Hematopoietic multipotent progenitor cell (in vitro differentiated cells): Measurements from ENCODE around the gene PSMD12. TPM values are rescaled to one million over a fixed set of nuclear protein-coding genes. Genes with fewer than 3 reads are reported as not detected.
A peak's percentile ranks its signal among the peaks of the same experiment; 100 is the strongest.
"Not testable (repeated sequence)": the region's sequence is repeated elsewhere in the genome, so short reads cannot be mapped to it uniquely, and the experiment has no call there.

Experiments used
- DNase-seq, 3 donors: peaks; one replicate each; pipeline ENCODE4 v3.0.0-alpha.2; 2011 to 2015; ENCODE audit warnings: low read depth in 2 of 3, low spot score in 2 of 3
- small RNA-seq: library from RNA; depleted of rRNA; stranded (forward); fragments of <200 nt; gene quantifications from one replicate; pipeline ENCODE3, GENCODE V24; 2012
- total RNA-seq: library from RNA; depleted of rRNA; stranded (reverse); fragments of >200 nt; gene quantifications from one replicate; pipeline ENCODE4 v1.2.3, GENCODE V29; 2012

PSMD12 gene
- total RNA-seq, 1 donor: 7.3 TPM

DNA sequence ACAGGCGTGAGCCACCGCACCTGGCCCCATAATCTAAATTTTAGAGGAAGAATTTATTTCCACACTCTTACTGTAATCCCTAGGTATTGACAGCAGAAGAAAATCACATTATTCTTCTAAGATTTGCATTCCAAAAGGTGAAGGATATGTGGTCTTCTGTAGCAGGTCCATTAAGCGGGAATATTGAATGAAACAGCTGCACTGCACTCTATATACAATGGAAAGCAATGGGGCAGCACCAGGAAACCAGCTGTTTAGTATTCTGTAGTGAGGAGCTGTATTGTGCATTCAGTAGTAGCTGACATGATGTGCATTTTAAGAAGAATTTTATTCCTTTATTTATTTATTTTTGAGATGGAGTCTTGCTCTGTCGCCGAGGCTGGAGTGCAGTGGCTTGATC, 49.6 kb downstream of the PSMD12 start:
- DNase-seq: no peak

DNA sequence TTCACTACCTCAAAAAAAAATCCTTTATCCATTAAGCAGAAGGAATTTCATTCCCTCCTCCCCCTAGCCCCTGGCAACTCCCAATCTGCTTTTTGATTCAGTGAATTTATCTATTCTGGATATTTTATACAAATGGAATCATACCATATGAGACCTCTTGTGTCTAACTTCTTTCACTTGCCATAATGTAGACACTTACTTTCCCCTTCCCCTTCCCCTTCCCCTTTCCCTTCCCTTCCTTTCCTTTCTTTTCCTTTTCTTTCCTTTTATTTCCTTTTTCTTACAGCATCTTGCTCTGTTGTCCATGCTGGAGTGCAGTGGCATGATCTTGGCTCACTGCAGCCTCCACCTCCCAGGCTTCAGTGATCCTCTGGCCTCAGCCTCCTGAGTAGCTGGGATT, 50.5 kb downstream of the PSMD12 start:
- DNase-seq: no peak

DNA sequence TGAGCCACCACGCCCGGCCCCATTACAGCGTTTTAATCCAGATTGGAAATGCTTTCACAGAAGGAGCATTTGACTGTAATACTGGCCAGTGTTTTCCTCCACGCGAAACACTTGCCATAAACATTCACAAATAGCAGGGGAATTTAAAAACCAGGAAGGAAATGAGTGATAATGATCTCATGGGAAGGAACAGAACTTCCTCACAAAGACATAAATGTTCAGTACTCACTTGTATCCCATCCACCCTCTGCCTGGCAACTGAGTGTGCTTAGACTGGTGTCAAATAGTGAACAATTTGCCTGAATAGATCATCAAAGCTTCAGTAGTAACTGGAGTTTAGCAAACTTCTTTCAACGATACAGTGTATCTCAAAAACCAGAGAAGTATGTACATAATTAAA, 54.1 kb downstream of the PSMD12 start:
- no peak for DNase-seq

DNA sequence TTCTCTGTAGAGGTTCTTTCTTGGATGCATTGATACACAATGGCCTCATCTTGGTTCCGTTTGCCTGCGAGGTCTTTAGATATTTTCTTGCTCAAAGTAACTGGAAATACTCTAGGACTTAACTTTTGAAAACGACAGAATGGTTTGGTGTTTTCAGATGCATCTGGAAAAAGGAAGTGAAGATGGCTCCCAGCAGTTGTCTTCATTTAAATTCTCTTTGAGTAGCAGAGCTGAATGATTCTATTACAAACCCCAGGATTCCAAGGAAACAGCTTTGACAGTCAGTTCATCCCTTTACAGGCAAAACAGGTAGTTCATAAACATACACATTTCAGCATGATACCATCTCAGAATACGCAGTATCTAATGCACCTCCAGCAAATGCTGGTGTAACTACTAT, 54.8 kb downstream of the PSMD12 start:
- no peak for DNase-seq

DNA sequence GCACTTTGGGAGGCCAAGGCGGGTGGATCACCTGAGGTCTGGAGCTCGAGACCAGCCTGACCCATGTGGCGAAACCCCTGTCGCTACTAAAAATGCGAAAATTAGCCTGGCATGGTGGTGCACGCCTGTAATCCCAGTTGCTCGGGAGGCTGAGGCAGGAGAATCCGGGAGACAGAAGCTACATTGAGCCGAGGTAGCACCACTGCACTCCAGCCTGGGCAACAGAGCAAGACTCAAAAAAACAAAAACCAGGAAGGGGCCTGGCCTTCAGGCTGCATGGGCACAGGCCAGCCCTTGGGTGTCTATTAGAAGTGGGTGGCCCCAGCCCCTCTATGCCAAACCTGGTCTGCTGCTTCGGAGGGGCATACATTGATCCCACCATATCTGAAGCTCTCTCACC, 56.0 kb downstream of the PSMD12 start:
- no peak for DNase-seq

DNA sequence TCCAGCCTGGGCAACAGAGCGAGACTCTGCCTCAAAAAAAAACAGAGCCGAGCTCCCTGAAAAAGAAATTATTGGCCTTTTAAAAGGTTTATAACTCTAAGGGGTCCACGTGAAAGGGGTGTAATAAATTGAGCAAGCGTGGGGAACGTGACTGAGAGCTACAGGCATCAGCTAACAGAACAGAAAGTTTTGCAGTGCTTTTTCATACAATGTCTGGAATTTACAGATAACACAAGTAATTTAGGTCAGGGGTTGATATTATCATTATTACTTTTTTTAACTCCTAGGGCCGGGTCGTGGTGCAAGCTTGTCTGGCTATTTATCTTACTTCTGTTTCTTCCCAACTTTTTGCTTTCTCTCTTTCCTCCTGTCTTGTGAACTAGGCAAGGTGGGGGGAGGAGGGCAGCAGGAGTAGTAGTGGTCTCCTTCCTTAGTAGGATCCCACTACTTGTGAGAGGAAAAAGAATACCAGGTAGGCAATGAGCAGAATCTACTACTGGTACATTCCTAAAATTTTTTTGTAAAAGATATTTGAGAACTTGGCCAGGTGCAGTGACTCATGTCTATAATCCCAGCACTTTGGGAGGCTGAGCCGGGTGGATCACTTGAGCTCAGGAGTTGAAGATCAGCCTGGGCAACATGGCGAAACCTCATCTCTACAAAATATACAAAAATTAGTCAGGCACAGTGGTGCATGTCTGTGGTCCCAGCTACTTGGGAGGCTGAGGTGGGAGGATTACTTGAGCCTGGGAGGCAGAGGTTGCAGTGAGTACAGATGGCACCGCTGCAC, 60.7 kb downstream of the PSMD12 start:
- not testable (repeated sequence) for DNase-seq

DNA sequence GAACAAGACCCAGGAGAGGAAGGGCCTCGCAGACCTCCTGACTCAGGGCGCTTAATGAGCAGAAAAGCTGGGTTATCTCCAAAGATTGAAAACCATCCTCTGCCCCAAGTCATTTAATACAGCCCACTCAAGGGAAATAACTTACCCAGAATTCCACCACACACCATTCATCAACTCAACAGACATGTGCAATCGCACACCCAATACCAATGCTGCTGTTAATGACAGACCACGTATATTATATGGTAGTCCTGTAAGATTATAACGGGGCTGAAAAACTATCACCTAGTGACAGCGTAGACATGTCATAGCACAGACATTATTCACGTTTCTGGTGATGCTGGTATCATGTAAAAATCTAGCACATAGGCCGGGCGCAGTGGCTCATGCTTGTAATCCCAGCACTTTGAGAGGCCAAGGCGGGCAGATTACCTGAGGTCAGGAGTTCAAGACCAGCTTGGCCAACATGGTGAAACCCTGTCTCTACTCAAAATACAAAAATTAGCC, 68.9 kb downstream of the PSMD12 start:
- no peak for DNase-seq

DNA sequence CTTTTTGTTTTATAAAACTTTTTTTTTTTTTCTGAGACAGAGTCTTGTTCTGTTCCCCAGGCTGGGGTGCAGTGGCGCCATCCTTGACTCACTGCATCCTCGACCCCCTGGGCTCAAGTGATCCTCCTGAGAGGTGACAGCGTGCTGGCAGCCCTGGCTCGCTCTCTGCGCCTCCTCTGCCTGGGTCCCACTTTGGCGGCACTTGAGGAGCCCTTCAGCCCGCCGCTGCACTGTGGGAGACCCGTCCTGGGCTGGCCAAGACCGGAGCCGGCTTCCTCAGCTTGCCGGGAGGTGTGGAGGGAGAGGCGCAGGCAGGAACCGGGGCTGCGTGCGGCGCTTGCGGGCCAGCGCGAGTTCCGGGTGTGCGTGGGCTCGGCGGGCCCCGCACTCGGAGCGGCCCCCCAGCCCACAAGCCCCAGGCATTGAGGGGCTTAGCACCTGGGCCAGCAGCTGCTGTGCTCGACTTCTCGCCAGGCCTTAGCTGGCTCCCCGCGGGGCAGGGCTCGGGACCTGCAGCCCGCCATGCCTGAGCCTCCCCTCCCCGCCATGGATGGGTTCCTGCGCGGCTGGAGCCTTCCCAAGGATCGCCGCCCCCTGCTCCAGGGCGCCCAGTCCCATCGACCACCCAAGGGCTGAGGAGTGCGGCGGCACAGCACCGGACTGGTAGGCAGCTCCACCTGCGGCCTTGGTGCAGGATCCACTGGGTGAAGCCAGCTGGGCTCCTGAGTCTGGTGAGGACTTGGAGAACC, 71.8 kb downstream of the PSMD12 start:
- DNase-seq: no peak

DNA sequence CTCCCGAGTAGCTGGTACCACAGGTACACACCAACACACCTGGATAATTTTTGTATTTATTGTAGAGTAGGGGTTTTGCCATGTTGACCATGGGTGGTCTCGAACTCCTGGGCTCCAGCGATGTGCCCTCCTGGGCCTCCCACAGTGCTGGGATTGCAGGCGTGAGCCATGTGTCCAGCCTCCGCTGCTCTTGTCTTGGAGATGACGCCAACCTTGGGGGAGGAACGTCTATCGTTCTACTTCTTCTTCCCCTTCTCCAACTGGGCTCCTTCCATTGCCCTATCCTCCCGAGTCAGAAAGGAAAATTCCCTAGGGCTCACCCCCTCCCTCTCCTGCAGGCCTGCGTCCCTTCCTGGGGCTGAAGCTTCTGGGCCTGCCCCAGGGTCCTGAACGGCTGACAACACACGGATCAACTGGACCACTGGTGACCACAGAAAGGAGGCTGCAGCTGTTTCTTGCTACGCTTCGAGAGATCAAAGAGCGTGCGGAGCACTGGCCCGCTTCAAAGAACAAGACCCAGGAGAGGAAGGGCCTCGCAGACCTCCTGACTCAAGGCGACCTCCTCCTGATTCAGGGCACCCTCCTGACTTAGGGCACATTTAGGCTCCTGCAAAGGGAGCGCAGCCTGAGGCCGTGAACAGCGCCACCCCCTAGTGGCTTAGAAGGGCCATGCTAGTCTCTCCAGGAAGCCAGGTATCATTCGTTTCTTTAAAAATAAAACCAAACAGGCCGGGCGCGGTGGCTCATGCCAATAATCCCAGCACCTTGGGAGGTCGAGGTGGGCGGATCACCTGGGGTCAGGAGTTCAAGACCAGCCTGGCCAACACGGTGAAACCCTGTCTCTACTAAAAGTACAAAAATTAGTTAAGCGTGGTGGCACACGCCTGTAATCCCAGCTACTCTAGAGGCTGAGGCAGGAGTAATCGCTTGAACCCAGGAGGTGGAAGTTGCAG, 72.8 kb downstream of the PSMD12 start:
- DNase-seq: peak; percentile 31 to 80 (median 76)

DNA sequence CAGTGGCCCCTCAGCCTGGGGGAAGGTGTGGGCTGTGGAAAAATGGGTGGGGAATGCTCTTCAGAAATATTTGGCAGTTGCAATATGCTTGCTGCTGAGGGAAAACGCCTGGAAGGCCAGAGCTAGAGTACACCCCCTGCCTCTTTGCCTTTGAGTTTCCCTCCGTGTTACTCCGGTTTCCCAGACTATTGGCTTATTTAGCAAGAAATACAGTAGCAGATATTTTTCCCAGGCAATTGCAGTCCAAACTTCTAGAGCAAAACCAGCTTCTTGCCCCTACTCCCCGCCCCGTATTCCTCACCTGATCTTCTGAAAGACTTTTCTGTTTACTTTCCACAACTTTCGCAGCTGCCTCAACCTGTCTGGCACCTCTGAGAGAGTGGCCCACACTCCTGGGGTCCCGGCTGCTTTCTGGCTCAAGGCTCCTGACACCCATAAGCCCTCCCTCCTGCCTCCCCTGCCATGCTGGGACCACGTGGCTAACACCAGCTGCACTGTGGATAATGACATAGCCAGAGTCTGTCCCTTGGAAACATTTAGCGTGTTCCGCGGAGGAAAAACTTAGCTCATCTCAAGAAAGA, 75.6 kb downstream of the PSMD12 start:
- DNase-seq: no peak

DNA sequence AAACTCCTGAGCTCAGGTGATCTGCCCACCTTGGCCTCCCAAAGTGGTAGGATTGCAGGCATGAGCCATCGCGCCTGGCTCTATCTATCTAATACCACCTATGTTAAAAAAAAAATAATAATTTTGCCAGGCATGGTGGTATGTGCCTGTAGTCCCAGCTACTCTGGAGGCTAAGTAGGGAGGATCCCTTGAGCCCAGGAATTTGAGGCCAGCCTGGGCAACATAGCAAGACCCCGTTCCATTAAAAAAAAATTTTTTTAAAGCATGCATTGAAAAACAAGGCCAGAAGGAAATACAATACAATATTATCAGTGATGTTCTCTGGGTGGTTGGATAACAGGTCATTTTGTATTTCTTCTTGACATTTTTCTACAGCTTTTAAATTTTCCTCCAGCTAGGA, 76.1 kb downstream of the PSMD12 start:
- DNase-seq: no peak

DNA sequence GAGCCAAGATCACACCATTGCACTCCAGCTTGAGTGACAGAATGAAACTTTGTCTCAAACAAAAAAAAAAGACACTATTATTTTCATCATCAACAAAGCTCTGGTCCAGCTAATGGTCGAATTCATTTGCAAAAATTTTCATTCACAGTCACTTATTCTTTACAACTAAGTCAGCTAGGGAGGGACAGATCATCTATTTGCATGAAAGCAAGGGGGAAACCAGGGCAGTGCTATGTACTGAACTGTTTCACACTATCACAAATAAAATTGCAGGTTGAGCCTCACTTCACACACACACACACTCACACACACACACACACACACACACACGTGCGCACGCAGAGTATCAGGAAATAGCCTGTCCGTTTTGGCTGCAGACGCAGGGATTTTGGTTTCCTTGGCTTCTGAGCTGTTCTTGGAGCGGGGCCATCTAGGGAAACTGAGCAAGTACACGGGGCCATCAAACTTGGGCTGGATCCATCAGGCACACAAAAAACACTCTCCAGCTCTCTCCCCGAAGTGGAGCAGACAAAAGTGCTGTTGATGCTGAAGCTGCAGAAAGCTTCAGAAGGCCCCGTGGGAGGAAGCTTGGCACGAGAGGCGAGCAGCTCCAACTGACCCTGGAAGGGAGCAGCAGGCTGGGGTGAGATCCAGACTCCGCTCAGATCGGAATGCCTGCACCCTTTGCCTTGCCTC, 77.0 kb downstream of the PSMD12 start:
- peak in 2 of 3 donors; percentile 18 to 31 for DNase-seq

Small RNA genes within 50 kb of the gene (small RNA-seq; reads per million reads assigned to genes)
- not detected for gene RF00019

Other genes with a start within 250 kb of the PSMD12 start
- 29.4 TPM for gene HELZ, start 121.4 kb downstream of the PSMD12 start, total RNA-seq
- 5.9 TPM for gene PITPNC1, start 10.7 kb upstream of the PSMD12 start, total RNA-seq